Gastrocnemius medialis (tissue), 4 donors: ENCODE measurements around the gene FOXE1. TPM values are rescaled to one million over a fixed set of nuclear protein-coding genes. Genes with fewer than 3 reads are reported as not detected.

Experiments
- ATAC-seq, 2 donors: fragments of 150-250 bp; one replicate each; pipeline ENCODE4 v1.9.1; 2016
- DNase-seq, 2 donors: peaks; one replicate each; pipeline ENCODE4 v3.0.0-alpha.2; 2019
- H3K27ac ChIP-seq, 4 donors: fragments of 200-600 bp; sonication (generic); 1 replicate in 1 of 4; 2 replicates in 3 of 4; pipeline ENCODE4 v1.5.1; 2016 to 2018; ENCODE audit warnings: mild to moderate bottlenecking in 2 of 4, moderate library complexity in 1 of 4
- H3K27me3 ChIP-seq, 3 donors: fragments of 200-600 bp; sonication (generic) in 2 of 3; 1 replicate in 1 of 3; 2 replicates in 2 of 3; pipeline versions ENCODE4 v1.5.1 to v1.6.0; 2016 to 2019; ENCODE audit warnings: mild to moderate bottlenecking in 1 of 3, moderate library complexity in 1 of 3
- H3K36me3 ChIP-seq, 2 donors: fragments of 200-600 bp; sonication (generic) in 1 of 2; one replicate each; pipeline ENCODE4 v1.5.1; 2017 to 2018
- H3K4me1 ChIP-seq, 2 donors: fragments of 200-600 bp; sonication (generic) in 1 of 2; one replicate each; pipeline ENCODE4 v1.5.1; 2016 to 2017; ENCODE audit warnings: mild to moderate bottlenecking in 2 of 2
- H3K4me3 ChIP-seq, 4 donors: fragments of 200-600 bp; sonication (generic) in 3 of 4; 1 replicate in 1 of 4; 2 replicates in 3 of 4; pipeline ENCODE4 v1.5.1; 2016 to 2019; ENCODE audit warnings: mild to moderate bottlenecking in 2 of 4
- H3K9me3 ChIP-seq, 3 donors: fragments of 200-600 bp; sonication (generic) in 2 of 3; 1 replicate in 1 of 3; 2 replicates in 2 of 3; pipeline ENCODE4 v1.5.1; 2016 to 2019
- POLR2A ChIP-seq, 2 donors: fragments of 450-650 bp; IDR thresholded peaks; one replicate each; pipeline ENCODE4 v1.6.1; 2017; ENCODE audit warnings: antibody characterized with exemption in 2 of 2, mild to moderate bottlenecking in 2 of 2, moderate library complexity in 2 of 2
- in situ Hi-C, 4 donors: fragments of 200-750 bp; cut with MboI; loops; one replicate each; pipeline versions ENCODE4 v1.15.0 to v1.8.0; 2017; ENCODE audit warnings: low sequenced_read_pairs in 4 of 4
- intact Hi-C: fragments of 100-400 bp; cut with DNase I; formaldehyde crosslinking; loops from one replicate; pipeline ENCODE4 v1.15.1; 2023; ENCODE audit warnings: low total_unique reads
- total RNA-seq, 4 donors: library from RNA; depleted of rRNA; stranded (reverse); fragments of >200 nt; gene quantifications; one replicate each; pipeline versions ENCODE4 v1.1.0 to v1.2.3, GENCODE V29; 2016
- TF ChIP-seq, protein P1 (sequence below), 5 experiments: fragments of 450-650 bp in 3 of 5; fragments of 200-600 bp in 2 of 5; sonication (generic) in 2 of 5; IDR thresholded peaks in 4 of 5; conservative IDR thresholded peaks in 1 of 5; 1 replicate in 4 of 5; 2 replicates in 1 of 5; pipeline ENCODE4 v1.5.1; 2016 to 2019; ENCODE audit warnings: antibody characterized with exemption in 5 of 5, mild to moderate bottlenecking in 3 of 5, moderate library complexity in 3 of 5

Gene FOXE1
- total RNA-seq, 4 donors from 2014 or later = not detected

DNA sequence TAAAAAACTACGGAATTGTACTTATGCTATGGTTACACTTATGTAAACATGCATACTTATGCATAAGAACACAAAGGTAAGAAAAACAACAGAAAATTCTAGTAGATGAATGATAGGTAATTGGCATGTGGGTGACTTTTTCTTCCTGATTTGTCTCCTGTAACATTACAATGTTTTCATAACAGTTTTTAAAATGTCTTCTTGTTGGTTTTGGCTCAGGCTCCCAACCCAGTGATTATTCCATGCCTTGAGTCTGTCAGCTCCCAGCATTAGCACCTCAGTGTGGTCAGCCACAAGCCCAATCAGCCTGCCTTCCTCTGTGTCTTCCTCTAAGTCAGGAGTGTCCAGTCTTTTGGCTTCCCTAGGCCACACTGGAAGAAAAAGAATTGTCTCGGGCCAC is 7.9 kb upstream of the FOXE1 start:
- H3K36me3 ChIP-seq = no peaks in the 10 kb centered on the region
- H3K27ac ChIP-seq = no peak overlapping the region
- H3K4me1 ChIP-seq = peaks cover 5 to 12% of the 10 kb centered on the region in 2 donors
- intact Hi-C loops (no loop called here), in situ Hi-C loops (no loop called here)
- peaks cover 63 to 74% (median 66%) of the 10 kb centered on the region in 3 donors for H3K27me3 ChIP-seq
- no peak for ATAC-seq
- no peak overlapping the region for H3K4me3 ChIP-seq
- DNase-seq = no peak
- TF ChIP-seq, protein P1, sequence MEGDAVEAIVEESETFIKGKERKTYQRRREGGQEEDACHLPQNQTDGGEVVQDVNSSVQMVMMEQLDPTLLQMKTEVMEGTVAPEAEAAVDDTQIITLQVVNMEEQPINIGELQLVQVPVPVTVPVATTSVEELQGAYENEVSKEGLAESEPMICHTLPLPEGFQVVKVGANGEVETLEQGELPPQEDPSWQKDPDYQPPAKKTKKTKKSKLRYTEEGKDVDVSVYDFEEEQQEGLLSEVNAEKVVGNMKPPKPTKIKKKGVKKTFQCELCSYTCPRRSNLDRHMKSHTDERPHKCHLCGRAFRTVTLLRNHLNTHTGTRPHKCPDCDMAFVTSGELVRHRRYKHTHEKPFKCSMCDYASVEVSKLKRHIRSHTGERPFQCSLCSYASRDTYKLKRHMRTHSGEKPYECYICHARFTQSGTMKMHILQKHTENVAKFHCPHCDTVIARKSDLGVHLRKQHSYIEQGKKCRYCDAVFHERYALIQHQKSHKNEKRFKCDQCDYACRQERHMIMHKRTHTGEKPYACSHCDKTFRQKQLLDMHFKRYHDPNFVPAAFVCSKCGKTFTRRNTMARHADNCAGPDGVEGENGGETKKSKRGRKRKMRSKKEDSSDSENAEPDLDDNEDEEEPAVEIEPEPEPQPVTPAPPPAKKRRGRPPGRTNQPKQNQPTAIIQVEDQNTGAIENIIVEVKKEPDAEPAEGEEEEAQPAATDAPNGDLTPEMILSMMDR (IDR thresholded peaks at IDR 0.05 in 4 of 5, conservative IDR thresholded peaks at IDR 0.05 in 1 of 5) = no peak
- TF ChIP-seq POLR2A (IDR thresholded peaks at IDR 0.05) = no peak
- no peaks in the 10 kb centered on the region for H3K9me3 ChIP-seq

DNA sequence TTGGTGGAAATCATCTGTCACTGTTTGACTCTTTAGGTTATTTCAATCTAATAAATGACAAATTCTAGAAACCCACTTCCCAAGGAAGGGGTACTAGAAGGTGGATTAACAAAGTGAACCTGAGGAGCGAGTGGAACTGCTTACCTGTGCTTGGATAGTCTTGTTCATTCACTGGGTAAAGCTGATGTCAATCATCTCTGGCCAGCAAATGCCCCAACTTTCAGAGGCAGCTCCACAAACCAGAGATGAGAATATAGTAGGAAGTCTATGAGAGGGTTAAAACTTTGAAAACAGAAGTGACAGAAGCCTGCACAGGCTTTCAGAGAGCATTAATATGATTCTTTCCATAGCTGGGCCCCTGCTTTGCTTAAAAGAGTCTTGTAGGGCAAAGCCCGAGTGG is 7.3 kb upstream of the FOXE1 start:
- TF ChIP-seq, protein P1 (IDR thresholded peaks at IDR 0.05 in 4 of 5, conservative IDR thresholded peaks at IDR 0.05 in 1 of 5) = no peak
- no peak for TF ChIP-seq POLR2A (IDR thresholded peaks at IDR 0.05)
- H3K9me3 ChIP-seq = no peaks in the 10 kb centered on the region
- intact Hi-C loops = no loop called here
- ATAC-seq (no peak), DNase-seq (no peak)
- no peak overlapping the region for H3K4me3 ChIP-seq
- H3K27me3 ChIP-seq = peaks cover 64 to 80% (median 70%) of the 10 kb centered on the region in 3 donors
- H3K27ac ChIP-seq = no peak overlapping the region
- no peaks in the 10 kb centered on the region for H3K36me3 ChIP-seq
- H3K4me1 ChIP-seq = peaks cover 5 to 12% of the 10 kb centered on the region in 2 donors
- in situ Hi-C loops = no loop called here

DNA sequence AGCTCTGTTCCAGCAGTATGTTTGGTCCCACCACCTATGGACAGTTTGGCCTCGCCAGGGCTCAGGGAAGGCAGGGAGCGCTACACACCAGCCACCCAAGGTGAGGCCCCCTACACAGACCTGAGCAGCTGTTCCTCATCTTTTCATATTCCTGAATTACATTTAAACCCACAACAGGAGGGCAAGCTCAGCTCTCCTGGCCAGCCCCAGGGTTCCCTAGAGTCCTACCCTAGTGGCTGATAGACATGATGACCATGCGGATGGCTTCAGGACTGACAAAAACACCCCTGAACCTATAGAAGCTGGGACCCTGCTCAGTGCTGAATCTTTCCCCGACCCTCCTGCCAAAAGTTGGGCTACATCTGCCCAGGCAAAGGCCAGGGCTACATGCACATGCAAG is 6.7 kb upstream of the FOXE1 start:
- H3K27me3 ChIP-seq = peaks cover 69 to 80% (median 73%) of the 10 kb centered on the region in 3 donors

DNA sequence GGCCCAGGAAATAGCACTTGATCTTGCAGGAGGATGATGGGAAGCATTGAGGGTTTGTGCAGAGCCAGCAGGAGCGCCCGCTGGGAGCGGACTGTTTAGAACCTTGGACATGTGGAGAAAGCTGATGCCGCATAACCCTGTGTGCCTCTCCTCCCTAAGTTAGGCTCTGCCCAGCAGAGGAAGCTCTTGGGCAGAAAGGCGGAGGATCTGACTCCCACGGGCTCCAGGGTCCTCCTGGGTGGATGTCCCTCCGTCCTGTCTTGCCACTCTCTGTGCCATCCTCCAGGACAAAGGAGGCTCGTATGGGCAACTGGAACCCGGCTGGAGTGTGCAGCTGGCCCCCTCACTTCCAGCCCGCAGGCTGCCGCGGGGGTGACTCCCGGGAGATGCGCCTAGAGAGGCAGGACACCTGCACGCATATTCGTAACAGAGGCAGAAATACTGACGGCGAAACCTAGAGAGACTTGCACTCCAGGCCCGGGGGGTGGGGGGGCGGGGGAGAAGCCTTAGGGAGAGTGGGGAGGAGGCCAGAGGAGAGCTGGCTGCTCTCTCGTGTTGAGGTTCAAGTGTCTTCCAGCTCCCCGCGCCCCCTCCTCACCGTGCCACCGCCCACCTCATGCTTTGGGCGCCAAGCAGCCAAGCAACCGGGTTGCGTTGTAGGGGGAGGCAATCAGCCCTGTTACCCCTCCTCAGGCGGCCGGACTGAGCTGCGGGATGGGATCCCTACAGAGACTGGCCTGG is 5.4 kb upstream of the FOXE1 start:
- Histone ChIP-seq H3K27ac (no peak overlapping the region), H3K4me1 (peaks cover 5 to 13% of the 10 kb centered on the region in 2 donors), H3K27me3 (peaks cover 81 to 82% (median 82%) of the 10 kb centered on the region in 3 donors), H3K4me3 (peak overlapping the region in 1 of 4 donors; percentile 49), H3K36me3 (no peaks in the 10 kb centered on the region), H3K9me3 (no peaks in the 10 kb centered on the region)
- TF ChIP-seq, protein P1 (IDR thresholded peaks at IDR 0.05 in 4 of 5, conservative IDR thresholded peaks at IDR 0.05 in 1 of 5) = no peak
- TF ChIP-seq POLR2A (IDR thresholded peaks at IDR 0.05) = no peak
- ATAC-seq (no peak), DNase-seq (no peak)
- in situ Hi-C loops (no loop called here), intact Hi-C loops (no loop called here)

More for the DNA sequence above, 6.7 kb upstream of the FOXE1 start:
- no peak overlapping the region for H3K4me3 ChIP-seq
- ATAC-seq = no peak
- no peak for TF ChIP-seq POLR2A (IDR thresholded peaks at IDR 0.05)
- TF ChIP-seq, protein P1 (IDR thresholded peaks at IDR 0.05 in 4 of 5, conservative IDR thresholded peaks at IDR 0.05 in 1 of 5) = no peak
- in situ Hi-C loops = no loop called here
- no peaks in the 10 kb centered on the region for H3K9me3 ChIP-seq
- DNase-seq = no peak
- no peaks in the 10 kb centered on the region for H3K36me3 ChIP-seq
- peaks cover 5 to 12% of the 10 kb centered on the region in 2 donors for H3K4me1 ChIP-seq
- no peak overlapping the region for H3K27ac ChIP-seq
- intact Hi-C loops = no loop called here
